Loucy (cell line): ENCODE results near the gene MOB3B.

ENCODE experiments used
- H2AFZ ChIP-seq: fragments of 200-600 bp; sonication (generic); 2 replicates; pipeline ENCODE4 v1.6.0; 2016; ENCODE audit warnings: antibody characterized with exemption, mild to moderate bottlenecking, low read length, moderate library complexity
- H3F3A ChIP-seq: fragments of 200-600 bp; 2 replicates; pipeline ENCODE4 v1.6.0; 2016; ENCODE audit warnings: antibody characterized with exemption, low read depth, mild to moderate bottlenecking
- H3K27me3 ChIP-seq: fragments of 200-600 bp; sonication (generic); 2 replicates; pipeline ENCODE4 v1.6.1; 2014; ENCODE audit warnings: low read length, mild to moderate bottlenecking; ENCODE audit not compliant: insufficient read depth, poor library complexity, severe bottlenecking
- H3K36me3 ChIP-seq: fragments of 200-600 bp; sonication (generic); 2 replicates; pipeline ENCODE4 v1.6.1; 2016; ENCODE audit warnings: low read length; ENCODE audit not compliant: insufficient read depth
- H3K4me1 ChIP-seq: fragments of 200-600 bp; sonication (generic); 2 replicates; pipeline ENCODE4 v1.5.1; 2014; ENCODE audit warnings: low read length, mild to moderate bottlenecking; ENCODE audit not compliant: insufficient read depth, poor library complexity, severe bottlenecking
- H3K4me2 ChIP-seq: fragments of 200-600 bp; sonication (generic); 2 replicates; pipeline ENCODE4 v1.6.0; 2014; ENCODE audit warnings: antibody characterized with exemption, low read length, low read depth, mild to moderate bottlenecking; ENCODE audit not compliant: poor library complexity, severe bottlenecking
- H3K4me3 ChIP-seq: fragments of 200-600 bp; sonication (generic); 2 replicates; pipeline ENCODE4 v1.5.1; 2014; ENCODE audit warnings: low read length, mild to moderate bottlenecking, mixed read lengths; ENCODE audit not compliant: poor library complexity, severe bottlenecking
- H3K79me2 ChIP-seq: fragments of 200-600 bp; sonication (generic); 2 replicates; pipeline ENCODE4 v1.6.1; 2014; ENCODE audit warnings: low read length; ENCODE audit not compliant: insufficient read depth
- H3K9ac ChIP-seq: fragments of 200-600 bp; sonication (generic); 2 replicates; pipeline ENCODE4 v1.6.0; 2014; ENCODE audit warnings: mild to moderate bottlenecking, low read depth, low read length, moderate library complexity; ENCODE audit not compliant: poor library complexity, severe bottlenecking
- H3K9me2 ChIP-seq: fragments of 200-600 bp; sonication (generic); replicated peaks from 2 replicates; pipeline ENCODE4 v1.6.1; 2016; ENCODE audit warnings: low read depth, low read length, mixed read lengths
- H3K9me3 ChIP-seq: fragments of 200-600 bp; sonication (generic); 2 replicates; pipeline ENCODE4 v1.6.1; 2014; ENCODE audit warnings: mild to moderate bottlenecking, antibody characterized with exemption, low read length, low read depth; ENCODE audit not compliant: insufficient read depth
- H4K20me1 ChIP-seq: fragments of 200-600 bp; sonication (generic); 2 replicates; pipeline ENCODE4 v1.6.0; 2014; ENCODE audit warnings: antibody characterized with exemption, low read length, mild to moderate bottlenecking; ENCODE audit not compliant: insufficient read depth, poor library complexity, severe bottlenecking
- CTCF ChIP-seq: fragments of 200-600 bp; sonication (generic); conservative IDR thresholded peaks from 2 replicates; pipeline ENCODE4 v1.5.1; 2014; ENCODE audit warnings: mild to moderate bottlenecking, antibody characterized with exemption, low read length
- EZH2phosphoT487 ChIP-seq: fragments of 200-600 bp; IDR thresholded peaks from 2 replicates; pipeline ENCODE4 v1.6.1; 2018; ENCODE audit warnings: antibody characterized with exemption, mild to moderate bottlenecking, moderate library complexity, borderline replicate concordance

MOB3B gene

DNA sequence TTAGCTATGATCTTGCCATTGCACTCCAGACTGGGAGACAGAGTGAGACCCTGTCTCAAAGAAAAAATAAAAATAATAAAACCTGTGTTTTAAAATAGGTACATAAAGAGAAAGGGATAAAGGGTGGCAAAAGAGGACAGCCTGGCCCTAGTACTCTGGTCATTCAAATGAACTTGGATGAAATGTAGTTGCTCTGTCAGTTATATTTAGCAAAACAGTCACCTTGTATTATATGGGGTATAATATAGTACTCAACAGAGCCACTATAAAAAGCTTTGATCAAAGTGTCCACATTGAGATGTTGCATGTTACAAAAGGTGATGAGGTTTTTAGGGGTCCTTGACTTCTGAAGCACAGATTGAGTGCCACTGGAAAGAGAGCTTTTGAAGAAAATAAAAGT, 171.6 kb downstream of the MOB3B start:
- Histone ChIP-seq H3K4me1 (peaks cover under 1% of the 10 kb centered on the region), H3K4me2 (no peak overlapping the region), H3K36me3 (no peaks in the 10 kb centered on the region), H3K4me3 (no peak overlapping the region), H3K27me3 (no peaks in the 10 kb centered on the region), H2AFZ (no peak overlapping the region), H3K9me3 (no peaks in the 10 kb centered on the region), H3K9me2 (no peaks in the 10 kb centered on the region), H3F3A (no peaks in the 10 kb centered on the region), H3K79me2 (no peaks in the 10 kb centered on the region), H3K9ac (no peak overlapping the region), H4K20me1 (no peaks in the 10 kb centered on the region)
- TF ChIP-seq CTCF: no peak
- no peak for TF ChIP-seq EZH2phosphoT487

- Histone ChIP-seq H3K9me2 (no peaks in the 10 kb centered on the region), H3K79me2 (no peaks in the 10 kb centered on the region), H3K4me1 (peaks cover 8% of the 10 kb centered on the region), H3K4me3 (no peak overlapping the region), H3K27me3 (no peaks in the 10 kb centered on the region), H3K36me3 (no peaks in the 10 kb centered on the region), H3F3A (no peaks in the 10 kb centered on the region), H2AFZ (no peak overlapping the region), H3K9ac (no peak overlapping the region), H4K20me1 (no peaks in the 10 kb centered on the region), H3K9me3 (no peaks in the 10 kb centered on the region), H3K4me2 (no peak overlapping the region)
- TF ChIP-seq CTCF (no peak), EZH2phosphoT487 (no peak)
Observed at GRCh38 chr9:27356446-27356845, 173.2 kb downstream of the MOB3B start.

DNA sequence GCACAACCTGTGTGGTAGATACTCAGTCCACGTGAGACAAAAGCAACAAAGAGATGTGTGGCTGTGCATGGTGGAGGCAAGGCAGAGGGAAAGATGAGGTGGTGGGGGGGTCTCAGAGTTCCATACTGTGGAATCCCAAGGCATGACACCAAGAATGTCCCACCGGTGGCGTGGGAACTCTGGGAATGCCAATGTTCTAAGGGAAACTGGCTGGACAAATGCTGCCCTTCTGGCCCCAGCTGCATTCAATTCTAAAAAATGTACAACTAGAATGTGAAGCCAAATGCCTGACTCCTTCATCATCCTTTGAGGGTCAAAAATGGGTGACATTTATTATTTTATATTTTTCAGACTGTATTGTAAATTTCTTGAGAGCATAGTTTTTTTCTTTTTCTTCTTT, 174.4 kb downstream of the MOB3B start:
- Histone ChIP-seq H3K4me1 (peaks cover 8% of the 10 kb centered on the region), H3K36me3 (no peaks in the 10 kb centered on the region), H3K4me3 (no peak overlapping the region), H3F3A (no peaks in the 10 kb centered on the region), H3K9me3 (no peaks in the 10 kb centered on the region), H2AFZ (no peak overlapping the region), H3K9ac (no peak overlapping the region), H3K27me3 (no peaks in the 10 kb centered on the region), H4K20me1 (no peaks in the 10 kb centered on the region), H3K4me2 (no peak overlapping the region), H3K79me2 (no peaks in the 10 kb centered on the region), H3K9me2 (no peaks in the 10 kb centered on the region)
- TF ChIP-seq EZH2phosphoT487 (no peak), CTCF (no peak)
